SU-DHL-6 (cell line): ENCODE results near the gene ARAF.

Experiments used
- CTCF ChIP-seq: fragments of 200-600 bp; sonication (generic); IDR thresholded peaks from one replicate; pipeline ENCODE4 v1.5.1; 2017; ENCODE audit warnings: antibody characterized with exemption, mild to moderate bottlenecking, low read length, moderate library complexity; ENCODE audit not compliant: insufficient read depth, poor library complexity, severe bottlenecking
- EZH2phosphoT487 ChIP-seq: fragments of 200-600 bp; sonication (generic), shearing (Covaris generic); conservative IDR thresholded peaks from 2 replicates; pipeline ENCODE4 v1.6.1; 2018; ENCODE audit warnings: mild to moderate bottlenecking, antibody characterized with exemption, low read length, moderate library complexity, mixed read lengths

GRCh38 chrX:47574547-47575301, 13.7 kb downstream of the ARAF start:
- no peak for TF ChIP-seq CTCF
- no peak for TF ChIP-seq EZH2phosphoT487
